Activated CD4-positive, alpha-beta memory T cell treated with anti-CD3 and anti-CD28 coated beads, Interleukin-2, amount 10 ng/mL, durations not matched to agents 7 days and 5 days (primary cell): ENCODE data around the gene TPO. TPM values are rescaled to one million over a fixed set of nuclear protein-coding genes. Genes with fewer than 3 reads are reported as not detected.
"Not testable (repeated sequence)": the region's sequence is repeated elsewhere in the genome, so short reads cannot be mapped to it uniquely, and the experiment has no call there.

Source experiments
- CTCF ChIA-PET: fragments of 350-600 bp; sonication (Branson Sonifier 250); formaldehyde crosslinking; loops from one replicate; lab custom pipeline; 2021; ENCODE audit warnings: antibody characterized with exemption, inconsistent platforms; lab: Charles Lee
- POLR2A ChIA-PET: fragments of 350-600 bp; sonication (Branson Sonifier 250); formaldehyde crosslinking; loops from one replicate; lab custom pipeline; 2021; ENCODE audit warnings: antibody characterized with exemption; lab: Charles Lee
- DNase-seq: peaks from one replicate; pipeline ENCODE4 v3.0.0-alpha.2; 2020
- H3K27ac Mint-ChIP-seq: one replicate; pipeline ENCODE4 v1.8.0; 2021; ENCODE audit warnings: mild to moderate bottlenecking, mixed read lengths
- H3K27me3 Mint-ChIP-seq: one replicate; pipeline ENCODE4 v1.8.0; 2021; ENCODE audit warnings: mixed read lengths
- H3K36me3 Mint-ChIP-seq: one replicate; pipeline ENCODE4 v1.8.0; 2021; ENCODE audit warnings: low read depth, mixed read lengths
- H3K4me1 Mint-ChIP-seq: one replicate; pipeline ENCODE4 v1.8.0; 2021; ENCODE audit warnings: mixed read lengths
- H3K4me3 Mint-ChIP-seq: one replicate; pipeline ENCODE4 v1.8.0; 2021; ENCODE audit warnings: mild to moderate bottlenecking, mixed read lengths
- H3K9me3 Mint-ChIP-seq: one replicate; pipeline ENCODE4 v1.8.0; 2021; ENCODE audit warnings: mixed read lengths
- total RNA-seq, 2 experiments: library from RNA; stranded (reverse); gene quantifications; one replicate each; pipeline ENCODE4 v1.2.3, GENCODE V29; 2021

TPO gene
- total RNA-seq, 2 experiments from 2014 or later: 0.73 TPM; not detected in 1

DNA sequence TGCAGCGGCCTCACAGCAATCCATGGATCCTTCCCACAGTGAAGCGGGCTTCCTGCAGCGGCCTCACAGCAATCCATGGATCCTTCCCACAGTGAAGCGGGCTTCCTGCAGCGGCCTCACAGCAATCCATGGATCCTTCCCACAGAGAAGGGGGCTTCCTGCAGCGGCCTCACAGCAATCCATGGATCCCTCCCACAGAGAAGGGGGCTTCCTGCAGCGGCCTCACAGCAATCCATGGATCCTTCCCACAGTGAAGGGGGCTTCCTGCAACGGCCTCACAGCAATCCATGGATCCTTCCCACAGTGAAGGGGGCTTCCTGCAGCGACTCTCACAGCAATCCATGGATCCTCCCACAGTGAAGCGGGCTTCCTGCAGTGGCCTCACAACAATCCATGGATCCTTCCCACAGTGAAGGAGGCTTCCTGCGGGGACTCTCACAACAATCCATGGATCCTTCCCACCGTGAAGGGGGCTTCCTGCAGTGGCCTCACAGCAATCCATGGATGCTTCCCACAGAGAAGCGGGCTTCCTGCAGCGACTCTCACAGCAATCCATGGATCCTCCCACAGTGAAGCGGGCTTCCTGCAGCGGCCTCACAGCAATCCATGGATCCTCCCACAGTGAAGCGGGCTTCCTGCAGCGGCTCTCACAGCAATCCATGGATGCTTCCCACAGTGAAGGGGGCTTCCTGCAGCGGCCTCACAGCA lies 168.1 kb downstream of the TPO start:
- H3K27ac Mint-ChIP-seq, H3K36me3 Mint-ChIP-seq, H3K27me3 Mint-ChIP-seq, H3K4me1 Mint-ChIP-seq, CTCF ChIA-PET, DNase-seq, POLR2A ChIA-PET, H3K4me3 Mint-ChIP-seq, H3K9me3 Mint-ChIP-seq: not testable (repeated sequence)

DNA sequence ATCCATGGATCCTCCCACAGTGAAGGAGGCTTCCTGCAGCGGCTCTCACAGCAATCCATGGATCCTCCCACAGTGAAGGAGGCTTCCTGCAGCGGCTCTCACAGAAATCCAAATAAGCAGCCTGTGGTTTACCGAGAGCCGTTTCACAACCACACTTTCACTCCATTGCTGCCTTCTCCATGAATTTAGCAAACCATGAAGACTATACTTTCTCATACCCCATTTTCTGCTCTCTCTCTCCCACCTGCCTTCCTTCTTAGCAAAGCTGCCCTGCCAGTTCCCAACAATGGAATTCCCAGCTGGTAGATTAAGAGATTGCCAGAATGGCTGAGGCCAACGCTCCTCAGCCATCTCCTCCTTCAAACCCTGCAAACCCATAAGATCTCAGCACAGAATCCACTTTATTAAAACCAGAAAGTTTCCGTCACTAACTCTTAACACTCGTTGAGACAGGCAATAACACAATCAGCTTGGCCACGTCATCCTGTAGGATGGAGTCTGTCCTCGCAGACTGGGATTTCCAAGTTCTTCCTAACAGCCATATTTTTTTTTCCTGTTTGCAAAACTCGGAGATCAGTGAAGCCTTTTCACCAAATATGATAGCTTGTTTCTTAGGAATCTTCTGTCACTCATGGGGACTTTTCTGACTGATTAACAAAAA lies 168.8 kb downstream of the TPO start:
- no peak overlapping the region for H3K4me3 Mint-ChIP-seq
- no peak for DNase-seq
- no peaks in the 10 kb centered on the region for H3K27me3 Mint-ChIP-seq
- ChIA-PET CTCF (no interaction called here), POLR2A (no interaction called here)
- no peaks in the 10 kb centered on the region for H3K4me1 Mint-ChIP-seq
- no peak overlapping the region for H3K27ac Mint-ChIP-seq
- H3K36me3 Mint-ChIP-seq: no peaks in the 10 kb centered on the region
- no peaks in the 10 kb centered on the region for H3K9me3 Mint-ChIP-seq

DNA sequence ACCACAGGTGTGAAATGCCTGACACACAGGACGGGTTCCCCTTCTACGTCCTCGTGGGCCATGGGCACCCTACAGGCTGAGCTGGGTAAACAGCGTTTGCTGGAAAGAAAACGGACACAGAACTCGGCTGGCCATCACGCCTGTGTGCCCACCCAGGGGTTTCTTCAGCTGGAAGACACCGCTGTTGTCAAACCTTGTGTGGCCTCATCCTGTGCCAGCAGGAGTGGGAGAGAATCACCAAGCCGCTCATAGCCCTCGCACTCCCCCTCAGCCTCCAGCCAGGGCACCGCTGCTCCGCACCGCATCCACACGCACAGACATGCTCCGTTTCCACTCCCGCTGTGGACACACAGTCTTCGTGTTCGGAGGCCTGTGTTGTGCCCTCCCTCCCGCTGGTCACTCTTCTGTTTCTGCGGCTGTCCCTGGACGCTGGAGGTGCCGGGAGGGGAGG lies 169.7 kb downstream of the TPO start:
- no peaks in the 10 kb centered on the region for H3K9me3 Mint-ChIP-seq
- no peak overlapping the region for H3K27ac Mint-ChIP-seq
- POLR2A ChIA-PET: no interaction called here
- no peak overlapping the region for H3K4me3 Mint-ChIP-seq
- H3K36me3 Mint-ChIP-seq: no peaks in the 10 kb centered on the region
- no peaks in the 10 kb centered on the region for H3K4me1 Mint-ChIP-seq
- H3K27me3 Mint-ChIP-seq: no peaks in the 10 kb centered on the region
- CTCF ChIA-PET: no interaction called here
- no peak for DNase-seq

DNA sequence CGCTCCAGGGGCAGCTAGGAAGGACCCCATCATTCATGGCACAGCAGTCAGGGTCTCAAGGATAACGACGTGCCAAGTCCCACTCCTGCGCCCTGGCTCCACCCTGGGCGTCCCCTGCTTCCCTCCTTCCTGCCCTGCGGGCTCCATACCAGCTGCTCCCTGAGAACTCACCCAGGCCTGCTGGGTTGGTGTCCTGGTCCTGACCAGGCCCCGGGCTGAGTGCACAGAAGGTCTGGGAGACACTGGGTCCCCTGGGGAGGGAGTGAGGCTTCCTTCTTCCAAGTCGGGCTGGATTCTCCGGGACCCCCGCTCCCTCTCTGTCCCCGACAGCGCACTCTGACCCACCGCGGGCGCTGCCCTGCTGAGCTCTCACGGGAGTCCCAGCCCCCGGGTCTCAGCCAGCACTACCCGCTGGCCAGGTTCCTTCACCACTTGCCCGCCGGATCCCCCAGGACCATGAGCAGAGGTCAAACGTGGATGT lies 170.8 kb downstream of the TPO start:
- H3K27me3 Mint-ChIP-seq: no peaks in the 10 kb centered on the region
- no peak overlapping the region for H3K27ac Mint-ChIP-seq
- H3K36me3 Mint-ChIP-seq: no peaks in the 10 kb centered on the region
- no peak overlapping the region for H3K4me3 Mint-ChIP-seq
- no peaks in the 10 kb centered on the region for H3K4me1 Mint-ChIP-seq
- no peak for DNase-seq
- ChIA-PET POLR2A (no interaction called here), CTCF (no interaction called here)
- no peaks in the 10 kb centered on the region for H3K9me3 Mint-ChIP-seq

DNA sequence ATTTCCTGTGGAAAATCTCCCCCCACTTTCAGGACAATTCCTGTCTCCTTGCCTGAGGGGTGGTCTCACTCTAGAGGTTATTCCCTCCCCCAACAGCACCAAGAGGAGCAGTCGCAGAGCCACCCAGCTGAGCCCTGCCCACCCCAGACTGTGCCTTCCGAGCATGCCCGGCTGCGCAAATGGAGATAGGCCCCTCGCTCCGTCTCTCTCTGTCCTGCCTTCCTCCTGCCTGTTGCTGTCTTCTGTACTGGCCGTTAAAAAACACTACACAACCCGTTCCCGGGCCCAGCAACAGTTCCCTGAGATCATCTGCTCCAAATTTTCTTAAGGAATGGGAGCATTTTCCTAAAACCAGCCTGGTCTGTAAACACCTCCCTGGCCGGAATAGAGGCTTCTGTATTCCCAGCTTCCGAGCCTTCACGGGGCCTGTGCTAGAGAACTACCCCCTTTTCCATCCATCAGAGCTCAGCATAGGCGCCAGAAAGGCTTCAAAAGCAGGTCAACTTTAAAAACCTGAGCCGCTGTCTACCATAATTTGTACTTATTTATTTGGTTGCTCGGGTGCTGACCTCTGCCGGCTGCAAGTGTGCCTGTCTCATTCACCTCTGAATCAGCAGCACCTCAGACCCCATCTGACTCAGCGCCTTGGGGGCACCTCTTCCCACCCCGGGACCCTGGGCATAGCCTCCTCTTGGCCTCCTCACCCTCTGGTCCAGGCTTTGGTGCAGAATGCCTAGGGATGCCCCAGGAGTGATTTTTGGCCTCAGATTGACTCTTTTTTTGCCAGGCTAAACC lies 171.6 kb downstream of the TPO start:
- Mint-ChIP-seq H3K27me3 (no peaks in the 10 kb centered on the region), H3K4me3 (no peak overlapping the region), H3K27ac (no peak overlapping the region), H3K9me3 (no peaks in the 10 kb centered on the region), H3K36me3 (no peaks in the 10 kb centered on the region), H3K4me1 (no peaks in the 10 kb centered on the region)
- ChIA-PET POLR2A (no interaction called here), CTCF (no interaction called here)
- DNase-seq: no peak

DNA sequence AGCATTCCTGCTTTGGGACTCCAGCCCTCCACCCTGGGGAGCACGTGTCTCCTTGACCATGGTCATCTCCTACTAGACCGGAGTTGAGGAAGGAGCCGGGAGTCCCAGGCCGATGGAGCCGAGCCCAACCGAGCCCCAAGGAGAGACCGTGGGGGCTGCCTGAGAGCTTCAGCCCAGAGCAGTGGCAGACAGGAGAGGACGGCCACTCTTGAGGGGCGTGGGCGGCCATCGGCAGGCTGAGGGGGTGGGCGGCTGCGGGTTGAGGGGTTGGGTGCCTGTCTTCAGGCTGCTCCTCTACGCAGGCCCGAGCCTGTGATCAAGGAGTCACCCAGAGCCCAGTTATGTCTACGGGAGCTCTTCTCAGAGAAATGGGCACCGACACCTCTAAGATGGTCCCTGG lies 172.4 kb downstream of the TPO start:
- Mint-ChIP-seq H3K27me3 (no peaks in the 10 kb centered on the region), H3K36me3 (no peaks in the 10 kb centered on the region), H3K9me3 (no peaks in the 10 kb centered on the region), H3K4me1 (no peaks in the 10 kb centered on the region), H3K4me3 (no peak overlapping the region), H3K27ac (no peak overlapping the region)
- ChIA-PET CTCF (no interaction called here), POLR2A (no interaction called here)
- DNase-seq: no peak

DNA sequence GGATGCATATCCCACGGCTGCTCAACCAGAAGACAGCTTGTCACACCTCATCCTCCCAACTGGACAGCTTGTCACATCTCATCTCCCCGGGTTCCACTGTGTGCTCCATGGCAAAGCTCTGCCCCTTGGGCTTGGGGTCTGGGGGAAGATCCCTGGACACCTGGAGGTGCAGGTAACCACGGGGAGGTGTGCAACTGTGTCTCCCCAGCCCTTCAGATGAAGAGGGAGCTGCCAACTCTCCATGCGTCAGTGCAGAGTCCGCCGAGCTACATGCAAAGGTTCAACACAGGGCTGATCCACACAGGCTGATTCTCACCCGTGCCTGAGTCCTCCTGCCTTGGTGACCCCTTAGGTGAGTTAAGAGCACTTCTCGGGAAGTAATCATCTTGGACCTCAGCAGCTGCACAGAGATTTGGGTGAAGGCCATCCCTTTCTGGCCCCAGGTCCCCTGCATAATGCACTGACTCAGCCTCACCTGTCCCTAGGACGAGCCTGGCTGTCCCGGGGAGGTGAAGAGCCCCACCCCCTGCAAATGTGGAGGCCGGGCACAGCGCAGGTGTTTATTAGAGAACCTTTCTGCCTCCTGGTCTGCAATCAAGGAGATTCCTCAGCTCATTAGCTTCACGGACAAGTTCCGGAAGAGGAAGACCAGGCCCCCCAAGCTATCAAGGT lies 173.1 kb downstream of the TPO start:
- ChIA-PET CTCF (no interaction called here), POLR2A (no interaction called here)
- H3K9me3 Mint-ChIP-seq: no peaks in the 10 kb centered on the region
- H3K27me3 Mint-ChIP-seq: peaks cover 1% of the 10 kb centered on the region
- no peak overlapping the region for H3K4me3 Mint-ChIP-seq
- no peaks in the 10 kb centered on the region for H3K36me3 Mint-ChIP-seq
- no peak for DNase-seq
- H3K27ac Mint-ChIP-seq: no peak overlapping the region
- no peaks in the 10 kb centered on the region for H3K4me1 Mint-ChIP-seq

DNA sequence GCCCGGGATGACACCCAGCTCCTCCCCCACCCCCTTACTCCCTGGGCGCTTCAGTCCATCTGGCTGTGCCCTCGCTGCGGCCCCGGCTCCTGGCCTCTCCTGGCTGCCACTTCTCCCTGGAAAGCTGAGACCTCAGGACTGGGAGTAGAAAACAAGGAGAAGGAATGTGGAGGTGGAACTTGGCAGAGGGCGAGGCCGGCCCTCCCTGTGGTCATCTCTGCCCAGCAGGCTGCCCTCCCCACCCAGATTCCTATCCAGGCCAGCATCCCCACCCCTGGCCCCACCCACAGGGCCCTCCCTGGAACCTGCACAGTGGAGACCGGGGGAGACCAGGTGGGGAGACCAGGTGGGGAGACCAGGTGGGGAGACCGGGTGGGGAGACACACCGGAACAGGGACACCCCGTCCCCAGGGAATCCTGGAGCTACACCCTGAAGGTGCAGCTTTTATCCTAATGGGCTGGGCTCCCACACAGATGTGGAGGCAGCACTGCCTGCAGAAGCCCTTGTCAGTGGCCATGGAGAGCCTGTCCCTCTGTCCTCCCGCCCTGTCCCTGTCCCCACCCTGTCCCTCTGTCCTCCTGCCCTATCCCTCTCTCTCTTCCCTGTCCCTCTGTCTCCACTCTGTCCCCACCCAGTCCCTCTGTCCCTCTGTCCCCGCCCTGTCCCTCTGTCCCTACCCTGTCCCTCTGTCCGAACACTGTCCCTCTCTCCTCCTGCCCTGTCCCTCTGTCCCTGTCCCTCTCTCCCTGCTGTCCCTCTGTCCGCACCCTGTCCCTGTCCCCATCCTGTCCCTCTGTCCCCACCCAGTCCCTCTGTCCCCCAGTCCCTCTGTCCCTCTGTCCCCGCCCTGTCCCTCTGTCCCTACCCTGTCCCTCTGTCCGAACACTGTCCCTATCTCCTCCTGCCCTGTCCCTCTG lies 173.9 kb downstream of the TPO start:
- no peaks in the 10 kb centered on the region for H3K4me1 Mint-ChIP-seq
- no peak overlapping the region for H3K27ac Mint-ChIP-seq
- POLR2A ChIA-PET: no interaction called here

DNA sequence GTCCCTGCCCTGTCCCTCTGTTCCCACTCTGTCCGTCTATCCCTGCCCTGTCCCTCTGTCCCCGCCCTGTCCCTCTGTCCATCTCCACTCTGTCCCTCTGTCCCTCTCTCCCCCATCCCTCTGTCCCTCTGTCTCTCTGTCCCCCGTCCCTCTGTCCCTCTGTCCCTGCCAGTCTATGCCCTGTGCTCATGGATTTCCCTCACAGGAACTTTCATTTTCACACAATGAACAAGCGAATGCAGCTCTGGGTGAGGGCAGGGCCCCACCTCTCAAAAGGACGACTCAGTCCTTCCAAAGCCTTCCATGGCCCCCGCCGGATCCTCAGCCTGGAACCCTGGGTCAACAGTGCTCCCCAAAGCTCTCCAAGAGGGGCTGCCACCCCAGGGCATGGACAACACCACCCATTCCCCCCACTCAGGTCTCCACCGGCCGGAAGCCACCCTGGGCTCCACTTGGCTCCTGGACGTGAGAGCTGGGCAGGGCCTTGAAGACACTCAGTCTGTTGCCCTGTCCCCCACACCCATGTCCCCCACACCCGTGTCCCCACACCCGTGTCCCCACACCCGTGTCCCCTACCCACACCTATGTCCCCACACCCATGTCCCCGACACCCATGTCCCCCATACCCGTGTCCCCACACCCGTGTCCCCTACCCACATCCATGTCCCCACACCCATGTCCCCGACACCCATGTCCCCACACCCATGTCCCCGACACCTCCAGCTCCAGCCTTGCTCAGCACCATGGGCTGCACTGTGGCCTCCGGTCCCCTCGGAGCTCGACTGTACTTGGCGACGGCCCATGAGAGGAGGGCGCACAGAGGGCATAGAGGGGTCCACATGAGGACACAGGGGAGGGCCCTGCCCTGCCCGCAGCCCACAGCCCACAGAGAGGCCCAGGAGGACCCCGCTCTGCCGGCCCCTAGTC lies 175.1 kb downstream of the TPO start:
- POLR2A ChIA-PET: no interaction called here
- Mint-ChIP-seq H3K9me3 (no peaks in the 10 kb centered on the region), H3K4me1 (no peaks in the 10 kb centered on the region), H3K4me3 (no peak overlapping the region), H3K36me3 (no peaks in the 10 kb centered on the region), H3K27me3 (peaks cover 1% of the 10 kb centered on the region), H3K27ac (no peak overlapping the region)
- CTCF ChIA-PET: no interaction called here
- no peak for DNase-seq

More for the DNA sequence above, 173.9 kb downstream of the TPO start:
- Mint-ChIP-seq H3K27me3 (peaks cover 1% of the 10 kb centered on the region), H3K4me3 (no peak overlapping the region), H3K36me3 (no peaks in the 10 kb centered on the region), H3K9me3 (no peaks in the 10 kb centered on the region)
- no peak for DNase-seq
- CTCF ChIA-PET: no interaction called here

DNA sequence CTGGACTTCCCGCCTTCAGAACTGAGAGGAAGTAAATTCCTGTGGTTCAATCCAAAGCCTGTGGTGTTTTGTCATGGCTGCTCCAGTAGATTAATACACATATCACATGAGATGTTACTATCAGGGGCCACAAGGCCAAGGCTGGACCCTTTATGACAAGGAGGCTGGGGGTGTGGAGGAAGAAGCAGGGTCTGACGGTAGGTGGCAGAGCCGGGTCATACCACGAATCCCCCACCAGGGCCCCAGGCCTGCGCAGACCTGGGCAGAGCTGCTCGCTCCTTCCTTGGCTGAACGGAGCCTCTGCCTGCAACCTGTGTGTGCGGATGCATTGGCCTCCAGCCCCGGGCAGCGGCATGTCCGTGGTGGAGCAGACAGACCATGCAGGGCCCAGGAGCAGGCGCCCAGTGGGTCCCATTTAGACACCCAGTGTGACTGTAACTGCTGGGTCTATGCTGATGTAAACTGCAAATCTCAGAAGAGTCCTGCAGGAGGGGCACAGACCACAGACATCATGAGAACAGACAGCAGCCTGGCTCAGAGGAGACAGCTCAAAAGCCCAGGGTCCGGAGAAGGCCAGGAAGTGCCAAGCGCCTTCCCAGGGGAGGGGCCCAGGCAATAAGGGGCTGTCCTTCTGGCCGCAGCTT lies 175.8 kb downstream of the TPO start:
- Mint-ChIP-seq H3K27ac (no peak overlapping the region), H3K4me3 (no peak overlapping the region)
- POLR2A ChIA-PET: no interaction called here

More for the DNA sequence above, 175.8 kb downstream of the TPO start:
- Mint-ChIP-seq H3K36me3 (peaks cover 1% of the 10 kb centered on the region), H3K27me3 (peaks cover 1% of the 10 kb centered on the region), H3K4me1 (peaks cover 1% of the 10 kb centered on the region), H3K9me3 (no peaks in the 10 kb centered on the region)
- CTCF ChIA-PET: no interaction called here
- no peak for DNase-seq
